Osteocyte (in vitro differentiated cells): ENCODE measurements around the gene CNOT1. TPM values are rescaled to one million over a fixed set of nuclear protein-coding genes. Genes with fewer than 3 reads are reported as not detected.
A peak's percentile ranks its signal among the peaks of the same experiment; 100 is the strongest.
"Not testable (repeated sequence)": the region's sequence is repeated elsewhere in the genome, so short reads cannot be mapped to it uniquely, and the experiment has no call there.

Experiments used
- DNase-seq: peaks from one replicate; pipeline ENCODE4 v3.0.0; 2021; ENCODE audit warnings: mixed read lengths; ENCODE audit not compliant: unreplicated experiment; ENCODE audit errors: extremely low spot score
- H3K27ac Mint-ChIP-seq: one replicate; pipeline ENCODE4 v1.8.0; 2021; ENCODE audit warnings: mild to moderate bottlenecking, mixed read lengths; ENCODE audit not compliant: unreplicated experiment
- H3K27me3 Mint-ChIP-seq: one replicate; pipeline ENCODE4 v1.8.0; 2021; ENCODE audit warnings: mixed read lengths; ENCODE audit not compliant: unreplicated experiment
- H3K36me3 Mint-ChIP-seq: one replicate; pipeline ENCODE4 v1.8.0; 2021; ENCODE audit warnings: mixed read lengths; ENCODE audit not compliant: unreplicated experiment
- H3K4me1 Mint-ChIP-seq: one replicate; pipeline ENCODE4 v1.8.0; 2021; ENCODE audit warnings: mixed read lengths; ENCODE audit not compliant: unreplicated experiment
- H3K4me3 Mint-ChIP-seq: one replicate; pipeline ENCODE4 v1.8.0; 2021; ENCODE audit warnings: mild to moderate bottlenecking, moderate library complexity, mixed read lengths; ENCODE audit not compliant: unreplicated experiment
- H3K9me3 Mint-ChIP-seq: one replicate; pipeline ENCODE4 v1.8.0; 2021; ENCODE audit warnings: mixed read lengths; ENCODE audit not compliant: unreplicated experiment
- total RNA-seq: library from RNA; stranded (reverse); gene quantifications from 2 replicates; pipeline ENCODE4 v1.2.1, GENCODE V29; 2021
- TF ChIP-seq, protein P1 (sequence below): fragments of 200-600 bp; sonication (generic); IDR thresholded peaks from 2 replicates; pipeline ENCODE4 v1.5.0; 2021; ENCODE audit warnings: antibody characterized with exemption, mild to moderate bottlenecking, moderate library complexity

The CNOT1 gene
- total RNA-seq, 1 donor from 2014 or later, result 122 TPM

DNA sequence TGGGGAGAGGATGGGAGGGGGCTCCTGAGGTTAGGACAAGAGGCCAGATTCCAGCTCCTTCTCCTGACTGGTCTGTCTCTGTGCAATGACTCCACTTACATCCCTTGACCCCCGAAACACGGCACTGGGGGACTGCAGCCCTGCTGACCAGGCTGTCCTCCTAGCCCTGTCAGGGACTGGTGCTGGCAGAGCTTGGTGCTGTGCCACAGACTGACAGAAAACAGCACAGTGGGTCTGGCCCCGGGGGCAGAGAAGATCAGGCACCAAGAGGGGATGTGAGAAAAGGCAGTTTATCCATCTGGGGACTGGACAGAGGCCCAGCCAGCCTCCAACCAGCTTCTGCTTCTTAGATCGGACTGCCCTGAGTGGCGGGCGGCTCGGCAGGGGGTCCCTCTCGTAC, 35.6 kb upstream of the CNOT1 start:
- Mint-ChIP-seq H3K4me3 (no peak overlapping the region), H3K27ac (no peak overlapping the region), H3K36me3 (peaks cover 17% of the 10 kb centered on the region), H3K4me1 (peaks cover 6% of the 10 kb centered on the region), H3K27me3 (no peaks in the 10 kb centered on the region), H3K9me3 (no peaks in the 10 kb centered on the region)
- TF ChIP-seq, protein P1, sequence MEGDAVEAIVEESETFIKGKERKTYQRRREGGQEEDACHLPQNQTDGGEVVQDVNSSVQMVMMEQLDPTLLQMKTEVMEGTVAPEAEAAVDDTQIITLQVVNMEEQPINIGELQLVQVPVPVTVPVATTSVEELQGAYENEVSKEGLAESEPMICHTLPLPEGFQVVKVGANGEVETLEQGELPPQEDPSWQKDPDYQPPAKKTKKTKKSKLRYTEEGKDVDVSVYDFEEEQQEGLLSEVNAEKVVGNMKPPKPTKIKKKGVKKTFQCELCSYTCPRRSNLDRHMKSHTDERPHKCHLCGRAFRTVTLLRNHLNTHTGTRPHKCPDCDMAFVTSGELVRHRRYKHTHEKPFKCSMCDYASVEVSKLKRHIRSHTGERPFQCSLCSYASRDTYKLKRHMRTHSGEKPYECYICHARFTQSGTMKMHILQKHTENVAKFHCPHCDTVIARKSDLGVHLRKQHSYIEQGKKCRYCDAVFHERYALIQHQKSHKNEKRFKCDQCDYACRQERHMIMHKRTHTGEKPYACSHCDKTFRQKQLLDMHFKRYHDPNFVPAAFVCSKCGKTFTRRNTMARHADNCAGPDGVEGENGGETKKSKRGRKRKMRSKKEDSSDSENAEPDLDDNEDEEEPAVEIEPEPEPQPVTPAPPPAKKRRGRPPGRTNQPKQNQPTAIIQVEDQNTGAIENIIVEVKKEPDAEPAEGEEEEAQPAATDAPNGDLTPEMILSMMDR, result no peak
- no peak for DNase-seq

DNA sequence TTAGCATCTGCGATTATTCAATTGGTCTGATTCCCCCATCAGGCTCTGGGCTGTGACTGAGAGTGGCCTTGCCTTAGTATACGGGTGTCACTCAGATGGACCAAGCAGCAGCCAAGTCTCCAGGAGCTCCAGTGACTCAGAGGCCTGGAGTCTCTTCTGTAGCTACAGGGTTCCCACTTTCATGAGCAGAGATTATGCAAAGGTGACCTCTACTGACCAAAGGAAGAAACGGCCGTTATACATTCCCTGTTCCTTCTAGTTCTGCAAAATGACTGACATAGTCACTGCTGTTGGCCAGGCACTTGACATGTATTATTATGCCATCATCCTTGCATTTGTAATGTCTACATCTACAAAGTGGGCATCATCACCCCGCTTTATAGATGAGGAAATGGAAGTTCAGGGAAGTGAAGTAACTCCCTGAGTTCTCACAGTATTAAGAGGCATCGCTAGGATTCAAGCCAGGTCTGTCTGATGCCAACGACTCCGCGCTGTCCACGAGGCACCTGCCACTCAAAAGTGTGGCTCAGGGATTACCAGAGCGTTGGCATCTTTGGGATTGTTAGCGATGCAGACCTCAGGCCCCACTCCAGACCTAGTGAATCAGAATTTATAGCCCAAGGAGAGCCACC, 31.7 kb upstream of the CNOT1 start:
- Mint-ChIP-seq H3K4me1 (peaks cover 3% of the 10 kb centered on the region), H3K9me3 (no peaks in the 10 kb centered on the region), H3K4me3 (no peak overlapping the region), H3K27me3 (no peaks in the 10 kb centered on the region), H3K27ac (no peak overlapping the region), H3K36me3 (no peaks in the 10 kb centered on the region)
- TF ChIP-seq, protein P1, result peak; percentile 80
- DNase-seq, result no peak

DNA sequence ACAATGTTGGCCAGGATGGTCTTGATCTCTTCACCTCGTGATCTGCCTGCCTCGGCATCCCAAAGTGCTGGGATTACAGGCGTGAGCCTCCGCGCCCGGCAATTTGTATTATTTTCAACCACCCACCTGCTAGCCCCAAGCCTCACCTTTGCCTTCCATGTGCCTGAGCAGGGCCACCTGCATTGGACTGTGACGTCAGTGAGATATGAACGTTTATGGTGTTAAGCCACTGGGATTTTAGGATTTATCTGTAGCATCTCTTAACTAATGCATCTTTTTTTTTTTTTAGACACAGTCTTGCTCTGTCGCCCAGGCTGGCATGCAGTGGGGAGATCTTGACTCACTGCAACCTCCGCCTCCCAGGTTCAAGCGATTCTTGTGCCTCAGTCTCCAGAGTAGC, 30.3 kb upstream of the CNOT1 start:
- H3K4me3 Mint-ChIP-seq, DNase-seq, H3K9me3 Mint-ChIP-seq, H3K4me1 Mint-ChIP-seq, H3K27ac Mint-ChIP-seq, H3K36me3 Mint-ChIP-seq, H3K27me3 Mint-ChIP-seq: not testable (repeated sequence)

DNA sequence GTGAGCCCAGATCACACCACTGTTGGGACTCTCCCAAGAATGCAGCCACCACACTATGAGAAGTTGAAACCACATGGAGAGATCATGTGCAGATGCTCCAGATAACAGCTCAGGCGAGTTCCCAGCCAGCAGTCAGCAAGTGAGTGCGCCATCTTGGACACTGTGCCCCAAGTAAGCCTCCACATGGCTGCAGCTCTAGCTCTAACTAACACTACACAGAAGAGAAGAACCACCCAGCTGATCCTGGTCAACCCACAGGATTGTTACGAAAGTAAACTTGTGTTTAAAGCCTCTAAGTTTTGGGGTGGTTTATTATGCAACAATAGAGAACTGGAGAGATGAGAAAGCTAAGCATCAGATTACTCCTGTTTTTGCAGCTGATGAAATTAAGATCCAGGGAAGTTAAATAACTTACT, 29.2 kb upstream of the CNOT1 start:
- TF ChIP-seq, protein P1, result no peak
- H3K27me3 Mint-ChIP-seq, result peaks cover 3% of the 10 kb centered on the region
- no peaks in the 10 kb centered on the region for H3K36me3 Mint-ChIP-seq
- H3K27ac Mint-ChIP-seq, result no peak overlapping the region
- no peaks in the 10 kb centered on the region for H3K9me3 Mint-ChIP-seq
- DNase-seq, result no peak
- no peak overlapping the region for H3K4me3 Mint-ChIP-seq
- H3K4me1 Mint-ChIP-seq, result peaks cover 3% of the 10 kb centered on the region

DNA sequence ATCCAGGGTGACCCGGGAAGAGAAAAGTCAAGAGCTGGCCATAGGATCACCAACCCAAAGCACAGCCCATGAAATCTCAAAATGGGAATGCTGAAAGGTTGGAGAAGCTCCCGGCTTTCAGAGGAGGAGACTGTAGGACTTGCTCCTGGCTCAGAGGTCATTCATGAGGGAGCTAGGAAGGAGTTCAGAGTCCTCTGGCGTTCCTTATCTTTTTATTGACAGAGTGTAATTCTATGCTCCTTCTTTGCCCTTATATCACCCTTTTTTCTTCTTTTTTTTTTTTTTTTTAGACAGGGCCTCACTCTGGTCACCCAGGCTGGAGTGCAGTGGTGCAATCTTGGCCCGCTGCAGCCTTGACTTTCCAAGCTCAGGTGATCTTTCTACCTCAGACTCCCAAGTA, 27.3 kb upstream of the CNOT1 start:
- DNase-seq, result no peak
- H3K9me3 Mint-ChIP-seq, result no peaks in the 10 kb centered on the region
- H3K4me1 Mint-ChIP-seq, result peaks cover 4% of the 10 kb centered on the region
- H3K27me3 Mint-ChIP-seq, result peaks cover 3% of the 10 kb centered on the region
- no peak overlapping the region for H3K27ac Mint-ChIP-seq
- H3K4me3 Mint-ChIP-seq, result no peak overlapping the region
- H3K36me3 Mint-ChIP-seq, result no peaks in the 10 kb centered on the region
- TF ChIP-seq, protein P1, result no peak

DNA sequence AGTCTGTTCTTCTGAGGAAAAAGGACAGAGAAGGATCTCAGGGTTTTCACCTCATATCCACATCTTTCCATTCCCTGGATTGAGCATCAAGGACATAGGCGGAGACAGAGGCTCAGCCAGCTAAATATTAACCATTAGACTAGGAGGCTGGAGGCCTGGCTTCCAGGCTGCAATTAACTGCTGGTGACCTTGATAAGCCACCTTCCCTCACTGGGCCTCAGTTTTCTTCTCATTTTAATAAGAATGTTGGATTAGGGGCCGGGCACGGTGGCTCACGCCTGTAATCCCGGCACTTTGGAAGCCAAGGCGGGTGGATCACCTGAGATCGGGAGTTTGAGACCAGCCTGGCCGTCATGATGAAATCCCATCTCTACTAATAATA, 25.6 kb upstream of the CNOT1 start:
- Mint-ChIP-seq H3K4me1 (peaks cover 2% of the 10 kb centered on the region), H3K9me3 (no peaks in the 10 kb centered on the region), H3K36me3 (no peaks in the 10 kb centered on the region), H3K27me3 (peaks cover 3% of the 10 kb centered on the region), H3K27ac (no peak overlapping the region), H3K4me3 (no peak overlapping the region)
- TF ChIP-seq, protein P1, result no peak
- DNase-seq, result no peak
